ENCODE measurements around the gene HPS6.

Gene HPS6

DNA sequence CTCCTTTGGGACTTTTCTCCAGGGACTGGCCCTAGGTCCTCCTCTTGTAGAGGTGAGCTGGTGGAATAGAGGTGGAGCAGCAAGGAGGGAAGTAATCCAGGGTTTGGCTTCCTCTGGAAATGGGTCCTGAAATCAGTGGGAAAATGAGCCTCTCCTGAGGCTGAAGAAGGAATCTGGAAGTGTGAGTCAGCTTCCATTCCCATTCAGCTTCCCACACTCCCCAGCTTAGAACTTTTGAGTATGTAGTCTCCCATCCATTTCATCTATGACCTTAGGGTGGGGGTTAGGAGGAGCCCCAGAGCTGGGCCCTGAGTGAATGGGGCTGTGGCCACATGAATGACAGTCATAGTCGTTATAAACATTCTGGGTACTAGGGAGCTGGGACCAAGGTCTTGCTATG lies 37.3 kb downstream of the HPS6 start:
- in situ Hi-C loops (cut with HindIII; ENCODE audit: low pct_ligation_motif_present, low sequenced_read_pairs): no loop called here
- no peak for DNase-seq
- no peak for TF ChIP-seq CTCF (IDR thresholded peaks at IDR 0.05; ENCODE audit: low read depth, low read length, missing control alignments)
- Histone ChIP-seq H3K27ac (no peak overlapping the region), H3K4me3 (ENCODE audit: low read depth, low read length) (no peak overlapping the region), H3K27me3 (replicated peaks) (no peaks in the 10 kb centered on the region), H3K36me3 (replicated peaks) (peaks cover 6% of the 10 kb centered on the region)

DNA sequence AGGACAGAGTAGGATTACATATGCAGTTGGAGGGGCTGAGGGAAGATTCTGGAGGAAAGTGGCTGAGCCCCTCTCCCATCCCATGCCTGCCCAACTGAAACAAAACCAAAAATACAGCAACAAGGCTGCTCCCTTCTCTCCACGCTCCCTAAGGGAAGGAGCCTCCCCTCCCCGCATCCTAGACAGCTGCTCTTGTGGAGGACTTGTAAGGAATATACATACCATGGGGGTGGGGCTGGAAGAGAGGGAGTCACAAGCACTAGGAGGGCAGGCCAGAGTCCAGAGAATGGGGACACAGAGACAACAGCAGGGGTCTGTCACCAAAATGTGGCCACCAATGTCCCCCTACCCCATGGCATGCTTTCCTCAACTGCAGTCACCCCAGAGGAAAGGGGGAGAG lies 41.8 kb downstream of the HPS6 start:
- peaks cover 46% of the 10 kb centered on the region for H3K36me3 ChIP-seq (replicated peaks)
- TF ChIP-seq CTCF (IDR thresholded peaks at IDR 0.05; ENCODE audit: low read depth, low read length, missing control alignments): no peak
- no peak for DNase-seq
- H3K27ac ChIP-seq: no peak overlapping the region
- no peaks in the 10 kb centered on the region for H3K27me3 ChIP-seq (replicated peaks)
- in situ Hi-C loops (cut with HindIII; ENCODE audit: low pct_ligation_motif_present, low sequenced_read_pairs): no loop called here
- H3K4me3 ChIP-seq (ENCODE audit: low read depth, low read length): no peak overlapping the region

GRCh38 chr10:102109166-102110116 lies 44.3 kb downstream of the HPS6 start:
- H3K36me3 ChIP-seq (replicated peaks): peaks cover 46% of the 10 kb centered on the region
- no peak for TF ChIP-seq CTCF (IDR thresholded peaks at IDR 0.05; ENCODE audit: low read depth, low read length, missing control alignments)
- no peak overlapping the region for H3K4me3 ChIP-seq (ENCODE audit: low read depth, low read length)
- in situ Hi-C loops (cut with HindIII; ENCODE audit: low pct_ligation_motif_present, low sequenced_read_pairs): no loop called here
- DNase-seq: no peak
- no peak overlapping the region for H3K27ac ChIP-seq
- no peaks in the 10 kb centered on the region for H3K27me3 ChIP-seq (replicated peaks)

GRCh38 chr10:102111276-102111675 lies 46.1 kb downstream of the HPS6 start:
- no peak for DNase-seq
- no peak overlapping the region for H3K4me3 ChIP-seq (ENCODE audit: low read depth, low read length)
- TF ChIP-seq CTCF (IDR thresholded peaks at IDR 0.05; ENCODE audit: low read depth, low read length, missing control alignments): no peak
- in situ Hi-C loops (cut with HindIII; ENCODE audit: low pct_ligation_motif_present, low sequenced_read_pairs): no loop called here
- no peak overlapping the region for H3K27ac ChIP-seq
- H3K27me3 ChIP-seq (replicated peaks): no peaks in the 10 kb centered on the region
- peaks cover 46% of the 10 kb centered on the region for H3K36me3 ChIP-seq (replicated peaks)

- H3K27ac ChIP-seq: no peak overlapping the region
- peaks cover 40% of the 10 kb centered on the region for H3K36me3 ChIP-seq (replicated peaks)
- H3K27me3 ChIP-seq (replicated peaks): no peaks in the 10 kb centered on the region
- in situ Hi-C loops (cut with HindIII; ENCODE audit: low pct_ligation_motif_present, low sequenced_read_pairs): no loop called here
- no peak overlapping the region for H3K4me3 ChIP-seq (ENCODE audit: low read depth, low read length)
- peak; percentile 39 for TF ChIP-seq CTCF (IDR thresholded peaks at IDR 0.05; ENCODE audit: low read depth, low read length, missing control alignments)
- no peak for DNase-seq
These were observed 47.2 kb downstream of the HPS6 start for GRCh38 chr10:102112210-102112817.

Measured in brain microvascular endothelial cell (primary cell).